ENCODE results near the gene STYXL2.

The STYXL2 gene

GRCh38 chr1:167117225-167117624, 23.4 kb downstream of the STYXL2 start:
- TF ChIP-seq EZH2phosphoT487 (IDR thresholded peaks at IDR 0.05; ENCODE audit: low read depth) (no peak), CTCF (IDR thresholded peaks at IDR 0.05; ENCODE audit: low read depth, low read length) (no peak)
- H3K36me3 ChIP-seq (replicated peaks; ENCODE audit: low read depth, low read length): no peaks in the 10 kb centered on the region
- H3K4me3 ChIP-seq (ENCODE audit: low read length): no peak overlapping the region
- H3K9me3 ChIP-seq (ENCODE audit: insufficient read depth, low read length): no peaks in the 10 kb centered on the region
- H3K79me2 ChIP-seq (ENCODE audit: low read length): no peaks in the 10 kb centered on the region
- no peak overlapping the region for H3K27ac ChIP-seq (ENCODE audit: low read length)
- H3K4me2 ChIP-seq (ENCODE audit: low read length): no peak overlapping the region
- H2AFZ ChIP-seq (ENCODE audit: low read depth, low read length): no peak overlapping the region
- peaks cover 40% of the 10 kb centered on the region for H3K27me3 ChIP-seq (ENCODE audit: low read depth, low read length)
- no peaks in the 10 kb centered on the region for H4K20me1 ChIP-seq (ENCODE audit: insufficient read depth, low read length)
- H3K4me1 ChIP-seq (ENCODE audit: low read length): peaks cover 10% of the 10 kb centered on the region
- H3K9ac ChIP-seq (ENCODE audit: low read length): no peak overlapping the region

GRCh38 chr1:167118188-167118587, 24.3 kb downstream of the STYXL2 start:
- no peak overlapping the region for H3K4me2 ChIP-seq (ENCODE audit: low read length)
- no peak overlapping the region for H2AFZ ChIP-seq (ENCODE audit: low read depth, low read length)
- peaks cover 10% of the 10 kb centered on the region for H3K4me1 ChIP-seq (ENCODE audit: low read length)
- no peaks in the 10 kb centered on the region for H3K79me2 ChIP-seq (ENCODE audit: low read length)
- H3K36me3 ChIP-seq (replicated peaks; ENCODE audit: low read depth, low read length): no peaks in the 10 kb centered on the region
- no peak overlapping the region for H3K27ac ChIP-seq (ENCODE audit: low read length)
- H3K27me3 ChIP-seq (ENCODE audit: low read depth, low read length): peaks cover 30% of the 10 kb centered on the region
- H3K4me3 ChIP-seq (ENCODE audit: low read length): no peak overlapping the region
- no peaks in the 10 kb centered on the region for H3K9me3 ChIP-seq (ENCODE audit: insufficient read depth, low read length)
- TF ChIP-seq CTCF (IDR thresholded peaks at IDR 0.05; ENCODE audit: low read depth, low read length) (no peak), EZH2phosphoT487 (IDR thresholded peaks at IDR 0.05; ENCODE audit: low read depth) (no peak)
- no peaks in the 10 kb centered on the region for H4K20me1 ChIP-seq (ENCODE audit: insufficient read depth, low read length)
- no peak overlapping the region for H3K9ac ChIP-seq (ENCODE audit: low read length)

GRCh38 chr1:167119696-167120095, 25.8 kb downstream of the STYXL2 start:
- Histone ChIP-seq H3K4me1 (ENCODE audit: low read length) (peaks cover 6% of the 10 kb centered on the region), H2AFZ (ENCODE audit: low read depth, low read length) (no peak overlapping the region), H4K20me1 (ENCODE audit: insufficient read depth, low read length) (no peaks in the 10 kb centered on the region), H3K4me2 (ENCODE audit: low read length) (no peak overlapping the region), H3K9me3 (ENCODE audit: insufficient read depth, low read length) (no peaks in the 10 kb centered on the region), H3K27ac (ENCODE audit: low read length) (no peak overlapping the region), H3K9ac (ENCODE audit: low read length) (no peak overlapping the region), H3K36me3 (replicated peaks; ENCODE audit: low read depth, low read length) (no peaks in the 10 kb centered on the region), H3K79me2 (ENCODE audit: low read length) (no peaks in the 10 kb centered on the region), H3K27me3 (ENCODE audit: low read depth, low read length) (peaks cover 16% of the 10 kb centered on the region), H3K4me3 (ENCODE audit: low read length) (no peak overlapping the region)
- no peak for TF ChIP-seq CTCF (IDR thresholded peaks at IDR 0.05; ENCODE audit: low read depth, low read length)
- TF ChIP-seq EZH2phosphoT487 (IDR thresholded peaks at IDR 0.05; ENCODE audit: low read depth): no peak

GRCh38 chr1:167120899-167121298, 27.0 kb downstream of the STYXL2 start:
- Histone ChIP-seq H3K9me3 (ENCODE audit: insufficient read depth, low read length) (no peaks in the 10 kb centered on the region), H3K4me1 (ENCODE audit: low read length) (no peaks in the 10 kb centered on the region), H3K4me3 (ENCODE audit: low read length) (no peak overlapping the region), H4K20me1 (ENCODE audit: insufficient read depth, low read length) (no peaks in the 10 kb centered on the region), H3K27ac (ENCODE audit: low read length) (no peak overlapping the region), H3K79me2 (ENCODE audit: low read length) (no peaks in the 10 kb centered on the region), H3K27me3 (ENCODE audit: low read depth, low read length) (peaks cover 8% of the 10 kb centered on the region), H2AFZ (ENCODE audit: low read depth, low read length) (no peak overlapping the region), H3K4me2 (ENCODE audit: low read length) (no peak overlapping the region), H3K9ac (ENCODE audit: low read length) (no peak overlapping the region), H3K36me3 (replicated peaks; ENCODE audit: low read depth, low read length) (no peaks in the 10 kb centered on the region)
- TF ChIP-seq EZH2phosphoT487 (IDR thresholded peaks at IDR 0.05; ENCODE audit: low read depth) (no peak), CTCF (IDR thresholded peaks at IDR 0.05; ENCODE audit: low read depth, low read length) (no peak)

Measured in OCI-LY3 (cell line).